Type B pancreatic cell (in vitro differentiated cells): ENCODE measurements around the gene PIWIL1. TPM values are rescaled to one million over a fixed set of nuclear protein-coding genes. Genes with fewer than 3 reads are reported as not detected.

Experiments used
- DNase-seq: peaks from one replicate; pipeline ENCODE4 v3.0.0; 2021; ENCODE audit warnings: mixed read lengths; ENCODE audit not compliant: unreplicated experiment; ENCODE audit errors: extremely low spot score
- H3K27ac Mint-ChIP-seq: 2 replicates; pipeline ENCODE4 v1.8.0; 2021; ENCODE audit warnings: mild to moderate bottlenecking, mixed read lengths
- H3K27me3 Mint-ChIP-seq: 2 replicates; pipeline ENCODE4 v1.8.0; 2021; ENCODE audit warnings: mixed read lengths
- H3K36me3 Mint-ChIP-seq: 2 replicates; pipeline ENCODE4 v1.8.0; 2021; ENCODE audit warnings: mixed read lengths
- H3K4me1 Mint-ChIP-seq: one replicate; pipeline ENCODE4 v1.8.0; 2021; ENCODE audit warnings: mixed read lengths; ENCODE audit not compliant: unreplicated experiment
- H3K4me3 Mint-ChIP-seq: 2 replicates; pipeline ENCODE4 v1.8.0; 2021; ENCODE audit warnings: mild to moderate bottlenecking, mixed read lengths
- H3K9me3 Mint-ChIP-seq: 2 replicates; pipeline ENCODE4 v1.8.0; 2021; ENCODE audit warnings: mixed read lengths
- total RNA-seq: library from RNA; stranded (reverse); gene quantifications from 2 replicates; pipeline ENCODE4 v1.2.1, GENCODE V29; 2021; ENCODE audit warnings: low replicate concordance
- TF ChIP-seq, protein P1 (sequence below): fragments of 200-600 bp; sonication (generic); conservative IDR thresholded peaks from 2 replicates; pipeline ENCODE4 v1.5.0; 2021; ENCODE audit warnings: antibody characterized with exemption, mild to moderate bottlenecking

PIWIL1 gene
- total RNA-seq, 1 donor from 2014 or later: not detected

DNA sequence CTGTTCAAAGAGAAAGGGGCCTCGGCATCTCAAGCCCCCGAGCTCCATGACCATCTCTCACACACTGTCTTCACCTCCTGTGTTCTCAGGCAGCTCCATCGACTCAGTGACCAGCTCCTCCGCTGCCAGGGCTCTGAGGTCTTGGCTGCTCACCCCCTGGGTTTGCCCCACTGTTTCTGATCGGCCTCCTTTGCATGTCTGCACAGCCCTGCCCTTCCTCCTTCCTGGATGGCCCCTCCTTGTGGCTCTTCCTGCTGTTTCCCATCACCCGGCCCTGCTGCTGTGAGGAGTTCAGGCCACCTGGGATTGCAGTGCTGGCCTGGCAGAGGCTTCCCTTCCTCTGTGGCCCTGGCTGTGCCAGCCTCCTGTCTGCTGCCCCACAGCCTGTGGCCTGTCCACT lies 38.1 kb upstream of the PIWIL1 start:
- H3K4me3 Mint-ChIP-seq: no peak overlapping the region
- H3K27ac Mint-ChIP-seq: no peak overlapping the region
- H3K36me3 Mint-ChIP-seq: no peaks in the 10 kb centered on the region
- H3K9me3 Mint-ChIP-seq: peaks cover 9% of the 10 kb centered on the region
- H3K4me1 Mint-ChIP-seq: no peaks in the 10 kb centered on the region
- TF ChIP-seq, protein P1, sequence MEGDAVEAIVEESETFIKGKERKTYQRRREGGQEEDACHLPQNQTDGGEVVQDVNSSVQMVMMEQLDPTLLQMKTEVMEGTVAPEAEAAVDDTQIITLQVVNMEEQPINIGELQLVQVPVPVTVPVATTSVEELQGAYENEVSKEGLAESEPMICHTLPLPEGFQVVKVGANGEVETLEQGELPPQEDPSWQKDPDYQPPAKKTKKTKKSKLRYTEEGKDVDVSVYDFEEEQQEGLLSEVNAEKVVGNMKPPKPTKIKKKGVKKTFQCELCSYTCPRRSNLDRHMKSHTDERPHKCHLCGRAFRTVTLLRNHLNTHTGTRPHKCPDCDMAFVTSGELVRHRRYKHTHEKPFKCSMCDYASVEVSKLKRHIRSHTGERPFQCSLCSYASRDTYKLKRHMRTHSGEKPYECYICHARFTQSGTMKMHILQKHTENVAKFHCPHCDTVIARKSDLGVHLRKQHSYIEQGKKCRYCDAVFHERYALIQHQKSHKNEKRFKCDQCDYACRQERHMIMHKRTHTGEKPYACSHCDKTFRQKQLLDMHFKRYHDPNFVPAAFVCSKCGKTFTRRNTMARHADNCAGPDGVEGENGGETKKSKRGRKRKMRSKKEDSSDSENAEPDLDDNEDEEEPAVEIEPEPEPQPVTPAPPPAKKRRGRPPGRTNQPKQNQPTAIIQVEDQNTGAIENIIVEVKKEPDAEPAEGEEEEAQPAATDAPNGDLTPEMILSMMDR: no peak
- no peak for DNase-seq
- peaks cover 54% of the 10 kb centered on the region for H3K27me3 Mint-ChIP-seq

DNA sequence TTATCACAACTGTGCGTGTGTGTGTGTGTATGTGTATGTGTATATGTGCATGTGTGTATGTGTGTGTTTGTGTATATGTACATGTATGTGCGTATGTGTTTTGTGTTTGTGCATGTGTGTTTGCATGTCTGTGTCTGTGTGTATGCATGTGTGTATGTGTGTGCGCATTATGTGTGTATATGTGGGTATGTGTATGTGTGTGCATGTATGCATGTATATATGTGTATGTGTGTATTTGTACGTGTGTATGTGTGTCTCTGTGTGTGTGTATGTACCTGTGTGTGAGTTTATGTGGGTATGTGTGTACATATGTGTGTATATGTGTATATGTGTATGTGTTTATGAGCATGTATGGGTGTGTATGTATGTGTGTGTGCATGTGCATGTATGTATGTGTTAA lies 37.6 kb upstream of the PIWIL1 start:
- TF ChIP-seq, protein P1: no peak
- H3K4me3 Mint-ChIP-seq: no peak overlapping the region
- no peak for DNase-seq
- no peak overlapping the region for H3K27ac Mint-ChIP-seq
- peaks cover 56% of the 10 kb centered on the region for H3K27me3 Mint-ChIP-seq
- H3K9me3 Mint-ChIP-seq: peaks cover 9% of the 10 kb centered on the region
- H3K36me3 Mint-ChIP-seq: no peaks in the 10 kb centered on the region
- H3K4me1 Mint-ChIP-seq: no peaks in the 10 kb centered on the region

GRCh38 chr12:130300737-130301535 lies 36.8 kb upstream of the PIWIL1 start:
- H3K4me1 Mint-ChIP-seq: no peaks in the 10 kb centered on the region
- H3K27me3 Mint-ChIP-seq: peaks cover 57% of the 10 kb centered on the region
- H3K27ac Mint-ChIP-seq: no peak overlapping the region
- H3K9me3 Mint-ChIP-seq: peaks cover 9% of the 10 kb centered on the region
- TF ChIP-seq, protein P1: no peak
- H3K36me3 Mint-ChIP-seq: no peaks in the 10 kb centered on the region
- no peak for DNase-seq
- no peak overlapping the region for H3K4me3 Mint-ChIP-seq

DNA sequence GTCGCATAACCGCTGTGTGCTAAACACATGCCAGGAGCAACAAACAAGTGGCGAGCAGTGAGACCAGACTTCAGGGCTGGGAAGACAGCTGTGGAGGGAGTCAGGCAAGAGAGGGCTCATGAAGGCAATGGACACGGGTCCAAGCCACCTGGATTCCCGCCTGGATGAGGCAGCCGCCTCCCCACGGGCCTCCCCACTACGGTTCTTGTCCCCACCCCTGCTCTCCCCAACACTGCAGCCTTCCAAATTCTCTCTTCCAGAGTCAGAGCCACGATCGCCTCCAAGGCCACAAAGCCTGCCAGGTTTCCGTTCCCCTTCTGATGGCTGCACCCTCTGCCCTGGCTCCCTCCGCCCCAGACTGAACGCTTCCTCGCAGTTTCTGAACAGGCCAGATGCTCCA lies 36.1 kb upstream of the PIWIL1 start:
- Mint-ChIP-seq H3K4me1 (no peaks in the 10 kb centered on the region), H3K27me3 (peaks cover 55% of the 10 kb centered on the region), H3K9me3 (peaks cover 9% of the 10 kb centered on the region), H3K27ac (no peak overlapping the region), H3K4me3 (no peak overlapping the region), H3K36me3 (no peaks in the 10 kb centered on the region)
- TF ChIP-seq, protein P1: no peak
- no peak for DNase-seq

GRCh38 chr12:130303781-130304180 lies 33.9 kb upstream of the PIWIL1 start:
- Mint-ChIP-seq H3K27me3 (peaks cover 49% of the 10 kb centered on the region), H3K4me1 (no peaks in the 10 kb centered on the region), H3K27ac (no peak overlapping the region), H3K4me3 (no peak overlapping the region), H3K9me3 (peaks cover under 1% of the 10 kb centered on the region), H3K36me3 (no peaks in the 10 kb centered on the region)
- no peak for DNase-seq
- TF ChIP-seq, protein P1: no peak
